Mucosa of gallbladder (tissue), 1 donor: ENCODE data around the gene RTN4IP1. TPM values are rescaled to one million over a fixed set of nuclear protein-coding genes. Genes with fewer than 3 reads are reported as not detected.

ENCODE experiments used
- DNase-seq: peaks from one replicate; pipeline ENCODE4 v3.0.0-alpha.2; 2020; ENCODE audit warnings: low spot score
- total RNA-seq: library from RNA; stranded (reverse); gene quantifications from one replicate; pipeline ENCODE4 v1.2.1, GENCODE V29; 2021
- donor health status: DM: no; HTN: no; CAD: no.

RTN4IP1 gene
- total RNA-seq, 1 donor from 2014 or later = 5.8 TPM

GRCh38 chr6:106522562-106523250, 106.6 kb downstream of the RTN4IP1 start:
- no peak for DNase-seq

Other genes with a start within 250 kb of the RTN4IP1 start
- 12.2 TPM for gene QRSL1, start 80 bp upstream of the RTN4IP1 start, total RNA-seq